GM12875 (cell line): ENCODE results near the gene ATF7.

Source experiments
- H3K4me3 ChIP-seq: one replicate; pipeline ENCODE4 v1.5.1; 2011; ENCODE audit warnings: low read depth, low read length, control low read depth
- CTCF ChIP-seq: IDR thresholded peaks from 2 replicates; pipeline ENCODE4 v1.5.1; 2011; ENCODE audit warnings: low read depth, mild to moderate bottlenecking, control low read depth, inconsistent platforms, low read length, moderate library complexity, borderline replicate concordance; ENCODE audit not compliant: insufficient read depth

Gene ATF7

GRCh38 chr12:53474077-53474476 lies 152.1 kb downstream of the ATF7 start:
- no peak overlapping the region for H3K4me3 ChIP-seq
- TF ChIP-seq CTCF, result no peak

GRCh38 chr12:53472056-53472582 lies 154.1 kb downstream of the ATF7 start:
- no peak overlapping the region for H3K4me3 ChIP-seq
- TF ChIP-seq CTCF, result no peak

- H3K4me3 ChIP-seq, result no peak overlapping the region
Observed at GRCh38 chr12:53468282-53468681, 157.9 kb downstream of the ATF7 start.

GRCh38 chr12:53467880-53468279 lies 158.3 kb downstream of the ATF7 start:
- no peak for TF ChIP-seq CTCF
- no peak overlapping the region for H3K4me3 ChIP-seq

More at GRCh38 chr12:53468282-53468681, 157.9 kb downstream of the ATF7 start:
- no peak for TF ChIP-seq CTCF

- TF ChIP-seq CTCF, result no peak
- H3K4me3 ChIP-seq, result no peak overlapping the region
Observed at GRCh38 chr12:53467082-53467481, 159.1 kb downstream of the ATF7 start.

GRCh38 chr12:53466640-53467039 lies 159.5 kb downstream of the ATF7 start:
- no peak overlapping the region for H3K4me3 ChIP-seq
- TF ChIP-seq CTCF, result no peak

GRCh38 chr12:53465679-53466078 lies 160.5 kb downstream of the ATF7 start:
- no peak for TF ChIP-seq CTCF
- H3K4me3 ChIP-seq, result no peak overlapping the region
